H1 (cell line): ENCODE measurements around the gene LCN6. TPM values are rescaled to one million over a fixed set of nuclear protein-coding genes. Genes with fewer than 3 reads are reported as not detected.

Experiments used
- CTCF ChIA-PET: fragments of 300-600 bp; sonication (Branson Sonifier 250); formaldehyde crosslinking; loops from one replicate; lab custom pipeline; 2021; ENCODE audit not compliant: partially characterized antibody; lab: Charles Lee
- POLR2A ChIA-PET: fragments of 300-600 bp; sonication (Branson Sonifier 250); formaldehyde crosslinking; loops from one replicate; lab custom pipeline; 2021; ENCODE audit warnings: inconsistent platforms; ENCODE audit not compliant: partially characterized antibody; lab: Charles Lee
- DNase-seq, 2 experiments: peaks; one replicate each; pipeline versions ENCODE4 v3.0.0 to v3.0.0-alpha.2; 2010 to 2022; ENCODE audit warnings: low spot score in 2 of 2, low read depth in 1 of 2, mixed read lengths in 1 of 2
- FAIRE-seq: peaks from 2 replicates; lab custom pipeline; 2011; peaks lifted over from hg19 to GRCh38; lab: Jason Lieb, UNC
- H2AFZ ChIP-seq: 2 replicates; pipeline ENCODE4 v1.8.1; 2012; ENCODE audit warnings: low read length, inconsistent platforms
- H2AK5ac ChIP-seq: 2 replicates; pipeline ENCODE4 v1.6.1; 2013; ENCODE audit warnings: low read depth, low read length
- H2BK120ac ChIP-seq: replicated peaks from 2 replicates; pipeline ENCODE3; 2013; ENCODE audit warnings: low read depth, low read length, inconsistent platforms
- H2BK12ac ChIP-seq: 2 replicates; pipeline ENCODE4 v1.6.1; 2013; ENCODE audit warnings: low read depth, low read length
- H2BK15ac ChIP-seq: 2 replicates; pipeline ENCODE4 v1.6.1; 2013; ENCODE audit warnings: low read length
- H2BK20ac ChIP-seq: 2 replicates; pipeline ENCODE4 v1.6.1; 2013; ENCODE audit warnings: low read length
- H2BK5ac ChIP-seq: 2 replicates; pipeline ENCODE4 v1.6.1; 2013; ENCODE audit warnings: low read depth, low read length
- H3K14ac ChIP-seq: 2 replicates; pipeline ENCODE4 v1.6.1; 2013; ENCODE audit warnings: inconsistent platforms; ENCODE audit not compliant: insufficient read length
- H3K18ac ChIP-seq: 2 replicates; pipeline ENCODE4 v1.6.1; 2013; ENCODE audit warnings: low read length; ENCODE audit errors: extremely low read depth
- H3K23ac ChIP-seq: 2 replicates; pipeline ENCODE4 v1.6.1; 2013; ENCODE audit warnings: inconsistent platforms; ENCODE audit not compliant: insufficient read length
- H3K23me2 ChIP-seq: 2 replicates; pipeline ENCODE4 v1.6.1; 2013; ENCODE audit warnings: low read depth, low read length
- H3K27ac ChIP-seq: 2 replicates; pipeline ENCODE4 v1.6.1; 2011; ENCODE audit warnings: low read depth, low read length, inconsistent platforms
- H3K27me3 ChIP-seq, 4 experiments: replicated peaks in 1 of 4; 1 replicate in 1 of 4; 2 replicates in 3 of 4; pipeline versions ENCODE4 v1.6.1 to v1.8.1; 2011 to 2013; ENCODE audit warnings: low read length in 3 of 4, mild to moderate bottlenecking in 3 of 4, inconsistent platforms in 2 of 4, mixed read lengths in 2 of 4, moderate library complexity in 1 of 4; ENCODE audit not compliant: control insufficient read depth in 3 of 4, insufficient read depth in 3 of 4; ENCODE audit errors: extremely low read depth in 1 of 4
- H3K36me3 ChIP-seq, 4 experiments: 2 replicates each; pipeline versions ENCODE4 v1.6.1 to v1.8.1; 2011 to 2013; ENCODE audit warnings: mild to moderate bottlenecking in 4 of 4, low read length in 3 of 4, moderate library complexity in 2 of 4, control low read depth in 1 of 4, inconsistent platforms in 1 of 4; ENCODE audit not compliant: insufficient read depth in 4 of 4, control insufficient read depth in 2 of 4
- H3K4ac ChIP-seq: replicated peaks from 2 replicates; pipeline ENCODE3; 2013; ENCODE audit warnings: low read length, low read depth, mixed read lengths, inconsistent platforms; ENCODE audit not compliant: insufficient read length
- H3K4me1 ChIP-seq, 4 experiments: replicated peaks in 1 of 4; 1 replicate in 1 of 4; 2 replicates in 3 of 4; pipeline versions ENCODE4 v1.6.1 to v1.8.1; 2011 to 2013; ENCODE audit warnings: low read length in 3 of 4, inconsistent platforms in 2 of 4, mixed read lengths in 1 of 4; ENCODE audit not compliant: insufficient read depth in 4 of 4, control insufficient read depth in 3 of 4
- H3K4me2 ChIP-seq, 2 experiments: 2 replicates each; pipeline versions ENCODE4 v1.6.1 to v1.8.1; 2011 to 2013; ENCODE audit warnings: low read depth in 2 of 2, low read length in 2 of 2, control low read depth in 1 of 2, inconsistent platforms in 1 of 2, mild to moderate bottlenecking in 1 of 2; ENCODE audit not compliant: insufficient read depth in 1 of 2
- H3K4me3 ChIP-seq, 4 experiments: fragments of 200-600, 300-600 bp in 1 of 4; sonication (generic), shearing (Covaris generic), sonication (Bioruptor Twin) in 1 of 4; 2 replicates each; pipeline versions ENCODE4 v1.5.1 to v1.8.1; 2011 to 2016; ENCODE audit warnings: low read length in 4 of 4, low read depth in 3 of 4, control low read depth in 2 of 4, inconsistent platforms in 2 of 4, mild to moderate bottlenecking in 2 of 4, mixed read lengths in 1 of 4, moderate library complexity in 1 of 4; ENCODE audit not compliant: insufficient read depth in 2 of 4; ENCODE audit errors: extremely low read depth in 1 of 4
- H3K56ac ChIP-seq: replicated peaks from 2 replicates; pipeline ENCODE3; 2013; ENCODE audit warnings: low read depth, mild to moderate bottlenecking, mixed read lengths, low read length, inconsistent platforms; ENCODE audit not compliant: insufficient read length
- H3K79me1 ChIP-seq: 2 replicates; pipeline ENCODE4 v1.6.1; 2013; ENCODE audit warnings: low read depth, low read length, control low read depth
- H3K79me2 ChIP-seq, 2 experiments: 2 replicates each; pipeline versions ENCODE4 v1.6.1 to v1.8.1; 2012 to 2013; ENCODE audit warnings: low read length in 2 of 2, mild to moderate bottlenecking in 2 of 2, inconsistent platforms in 1 of 2; ENCODE audit not compliant: insufficient read depth in 2 of 2, control insufficient read depth in 1 of 2
- H3K9ac ChIP-seq, 4 experiments: replicated peaks in 1 of 4; 1 replicate in 1 of 4; 2 replicates in 3 of 4; pipeline versions ENCODE4 v1.6.1 to v1.8.1; 2011 to 2013; ENCODE audit warnings: low read depth in 3 of 4, low read length in 3 of 4, control low read depth in 2 of 4, mild to moderate bottlenecking in 2 of 4, moderate library complexity in 2 of 4, inconsistent platforms in 1 of 4; ENCODE audit errors: extremely low read depth in 1 of 4
- H3K9me3 ChIP-seq, 2 experiments: 2 replicates each; pipeline versions ENCODE4 v1.6.1 to v1.8.1; 2012 to 2013; ENCODE audit warnings: mild to moderate bottlenecking in 2 of 2, moderate library complexity in 2 of 2, control low read depth in 1 of 2, inconsistent platforms in 1 of 2, low read depth in 1 of 2, low read length in 1 of 2, mixed read lengths in 1 of 2; ENCODE audit not compliant: insufficient read depth in 2 of 2
- H4K20me1 ChIP-seq, 2 experiments: replicated peaks in 1 of 2; 2 replicates each; pipeline versions ENCODE3 to v1.8.1; 2011 to 2013; ENCODE audit warnings: inconsistent platforms in 2 of 2, low read length in 2 of 2, mild to moderate bottlenecking in 1 of 2; ENCODE audit not compliant: insufficient read depth in 2 of 2, control insufficient read depth in 1 of 2
- H4K5ac ChIP-seq: 2 replicates; pipeline ENCODE4 v1.6.1; 2013; ENCODE audit warnings: low read length, low read depth, mixed read lengths, inconsistent platforms; ENCODE audit not compliant: insufficient read length
- H4K8ac ChIP-seq: 2 replicates; pipeline ENCODE4 v1.8.0; 2013; ENCODE audit warnings: mild to moderate bottlenecking, moderate library complexity, low read length, inconsistent platforms; ENCODE audit not compliant: insufficient read depth; ENCODE audit errors: extremely low read depth
- H4K91ac ChIP-seq: replicated peaks from 2 replicates; pipeline ENCODE3; 2013; ENCODE audit warnings: low read length, mixed read lengths, inconsistent platforms; ENCODE audit not compliant: insufficient read length
- EGR1 ChIP-seq: IDR thresholded peaks from 2 replicates; pipeline ENCODE4 v1.6.1; 2011; ENCODE audit warnings: low read depth, low read length, borderline replicate concordance
- HDAC2 ChIP-seq, 2 experiments: fragments of 300-600 bp in 1 of 2; sonication (generic) in 1 of 2; IDR thresholded peaks; 2 replicates each; pipeline ENCODE4 v1.6.1; 2011 to 2012; ENCODE audit warnings: low read depth in 2 of 2, low read length in 2 of 2, mild to moderate bottlenecking in 2 of 2, moderate library complexity in 2 of 2, borderline replicate concordance in 1 of 2, inconsistent platforms in 1 of 2
- PHF8 ChIP-seq: fragments of 200-600 bp; sonication (generic); conservative IDR thresholded peaks from 2 replicates; pipeline ENCODE4 v1.7.1; 2012; ENCODE audit warnings: low read depth, mild to moderate bottlenecking, inconsistent platforms, low read length, moderate library complexity
- SIN3A ChIP-seq, 2 experiments: IDR thresholded peaks in 1 of 2; conservative IDR thresholded peaks in 1 of 2; 2 replicates each; pipeline ENCODE4 v1.6.1; 2011 to 2012; ENCODE audit warnings: low read length in 2 of 2, improper control_type of control experiment in 1 of 2, low read depth in 1 of 2, mild to moderate bottlenecking in 1 of 2
- SIRT6 ChIP-seq: IDR thresholded peaks from one replicate; pipeline ENCODE4 v1.7.1; 2012; ENCODE audit warnings: low read length, inconsistent platforms
- WGBS, 2 experiments: shearing (Covaris generic) in 1 of 2; methylation state at CpG; one replicate each; pipeline versions ENCODE4 v1.1.6 to v1.1.7; 2013 to 2015; ENCODE audit warnings: low lambda C conversion rate in 2 of 2, mixed read lengths in 2 of 2, inconsistent platforms in 1 of 2, low coverage in 1 of 2, missing lambda C conversion rate in 1 of 2; ENCODE audit not compliant: insufficient replicate concordance in 2 of 2, insufficient coverage in 1 of 2, insufficient read length in 1 of 2; ENCODE audit errors: extremely low coverage in 1 of 2, missing lambda C conversion rate in 1 of 2; 5-methylcytosine and 5-hydroxymethylcytosine counted together
- polyA plus RNA-seq, 7 experiments: library from polyadenylated mRNA; depleted of rRNA in 3 of 7; stranded (reverse) in 5 of 7; unstranded in 2 of 7; fragments of >200 nt in 5 of 7; fragments of 200-250 nt in 2 of 7; gene quantifications; 1 replicate in 5 of 7; 2 replicates in 1 of 7; 4 replicates in 1 of 7; pipeline versions ENCODE4 v1.2.1 to v1.2.3, GENCODE V29; 2011 to 2013; ENCODE audit warnings: missing spikeins in 2 of 7, mixed read lengths in 2 of 7
- total RNA-seq: library from RNA; stranded (reverse); fragmentation: NEBNext Ultra II Directional; extraction: Animal tissue kit (Norgen Biotek cat#: 25700); gene quantifications from 2 replicates; pipeline ENCODE4 v1.2.1, GENCODE V29; 2021

Gene LCN6
- total and polyA plus RNA-seq, 2 of the 8 experiments (the other 6 are each of a cell fraction or from before 2014, with no cell fraction given): not detected

DNA sequence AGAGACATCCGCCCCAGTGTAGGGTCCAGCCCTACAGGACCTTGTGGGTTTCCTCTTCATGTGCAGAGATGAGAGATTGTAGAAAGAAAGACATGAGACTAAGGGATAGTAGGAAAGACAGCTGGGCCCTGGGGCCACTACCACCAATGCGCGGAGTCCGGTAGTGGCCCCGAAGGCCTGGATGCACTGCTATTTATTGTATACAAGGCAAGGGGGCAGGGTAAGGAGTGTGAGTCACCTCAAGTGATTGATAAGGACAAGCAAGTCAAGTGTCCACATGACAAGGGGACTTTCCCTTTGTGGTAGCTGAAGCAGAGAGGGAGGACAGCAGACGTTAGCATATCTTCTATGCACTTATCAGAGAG, 36.7 kb upstream of the LCN6 start:
- Histone ChIP-seq H2BK5ac (no peak overlapping the region), H2BK15ac (no peak overlapping the region), H3K14ac (no peak overlapping the region), H3K9me3 (no peaks in the 10 kb centered on the region), H2BK120ac (no peak overlapping the region), H3K23me2 (no peaks in the 10 kb centered on the region), H3K9ac (no peak overlapping the region), H4K8ac (no peak overlapping the region), H2AK5ac (no peak overlapping the region), H3K4ac (no peak overlapping the region)
- POLR2A ChIA-PET: no interaction called here
- WGBS, 2 experiments: 94% methylated on average over 6 of the region's 6 CpGs; no CpG with 5 or more reads in 1 of the 2 experiments
- no peak for TF ChIP-seq SIRT6
- no peak for TF ChIP-seq SIN3A (conservative IDR thresholded peaks at IDR 0.05 in 1 of 2, IDR thresholded peaks at IDR 0.05 in 1 of 2; ENCODE audit: low read depth in 1 of 2, low read length in 2 of 2)
- no peak for TF ChIP-seq PHF8
- no peak for TF ChIP-seq EGR1
- no peak for TF ChIP-seq HDAC2 (IDR thresholded peaks at IDR 0.05; ENCODE audit: borderline replicate concordance in 1 of 2, low read depth in 2 of 2, low read length in 2 of 2)
- TF ChIP-seq, all 59 proteins: peak for 0
- FAIRE-seq (no peak), DNase-seq (no peak)
- Histone ChIP-seq H3K23ac (no peak overlapping the region), H3K4me2 (no peak overlapping the region), H2AFZ (no peak overlapping the region), H3K79me2 (no peaks in the 10 kb centered on the region), H4K20me1 (no peaks in the 10 kb centered on the region), H4K5ac (no peak overlapping the region), H3K27ac (no peak overlapping the region), H2BK20ac (no peak overlapping the region), H2BK12ac (no peak overlapping the region), H3K79me1 (no peaks in the 10 kb centered on the region), H3K4me3 (no peak overlapping the region), H3K27me3 (no peaks in the 10 kb centered on the region; a peak in 1 of 7 replicates), H3K36me3 (no peaks in the 10 kb centered on the region), H3K18ac (no peak overlapping the region), H3K4me1 (no peaks in the 10 kb centered on the region; a peak in 1 of 7 replicates), H4K91ac (no peak overlapping the region), H3K56ac (no peak overlapping the region)
- CTCF ChIA-PET: interaction anchor here (1.1 to 4.3 kb wide), 3 partner anchors 9 to 85 kb away, joined by 4 to 37 read pairs (median 5); no protein-coding TSS in a partner anchor
